Breast epithelium (tissue), 4 donors: ENCODE measurements around the gene NFKB1. TPM values are rescaled to one million over a fixed set of nuclear protein-coding genes. Genes with fewer than 3 reads are reported as not detected.

Experiments
- DNase-seq, 2 donors: peaks; one replicate each; pipeline ENCODE4 v3.0.0-alpha.2; 2019; ENCODE audit warnings: low spot score in 2 of 2
- H3K27ac ChIP-seq, 2 donors: fragments of 200-600 bp; sonication (generic) in 1 of 2; one replicate each; pipeline ENCODE4 v1.5.1; 2016 to 2019; ENCODE audit warnings: mild to moderate bottlenecking in 1 of 2
- H3K27me3 ChIP-seq, 2 donors: fragments of 200-600 bp; sonication (generic) in 1 of 2; one replicate each; pipeline versions ENCODE4 v1.5.1 to v1.6.0; 2017 to 2019; ENCODE audit warnings: control low read depth in 1 of 2, mild to moderate bottlenecking in 1 of 2
- H3K36me3 ChIP-seq: fragments of 200-600 bp; one replicate; pipeline ENCODE4 v1.5.1; 2019
- H3K4me1 ChIP-seq, 2 donors: fragments of 200-600 bp; sonication (generic); one replicate each; pipeline ENCODE4 v1.5.1; 2016 to 2019; ENCODE audit warnings: control low read depth in 1 of 2
- H3K4me3 ChIP-seq, 3 donors: fragments of 200-600 bp; sonication (generic); 1 replicate in 2 of 3; 2 replicates in 1 of 3; pipeline ENCODE4 v1.5.1; 2016 to 2019; ENCODE audit warnings: mild to moderate bottlenecking in 3 of 3, moderate library complexity in 2 of 3
- H3K9me3 ChIP-seq, 2 donors: fragments of 200-600 bp; sonication (generic) in 1 of 2; one replicate each; pipeline ENCODE4 v1.5.1; 2016 to 2019; ENCODE audit warnings: control low read depth in 1 of 2
- CTCF ChIP-seq, 3 donors: fragments of 450-650 bp; IDR thresholded peaks; one replicate each; pipeline ENCODE4 v1.5.1; 2016 to 2017; ENCODE audit warnings: antibody characterized with exemption in 3 of 3, mild to moderate bottlenecking in 3 of 3, moderate library complexity in 3 of 3
- POLR2A ChIP-seq: fragments of 450-650 bp; IDR thresholded peaks from one replicate; pipeline ENCODE4 v1.6.1; 2016; ENCODE audit warnings: antibody characterized with exemption, mild to moderate bottlenecking, moderate library complexity
- POLR2AphosphoS5 ChIP-seq, 3 donors: sonication (generic); formaldehyde crosslinking; IDR thresholded peaks; one replicate each; pipeline ENCODE4 v1.6.1; 2017; ENCODE audit warnings: antibody characterized with exemption in 3 of 3
- intact Hi-C: fragments of 100-400 bp; cut with DNase I; formaldehyde crosslinking; loops from one replicate; pipeline ENCODE4 v1.15.1; 2023; ENCODE audit warnings: low total_unique reads
- total RNA-seq, 3 donors: library from RNA; depleted of rRNA; stranded (reverse); fragments of >200 nt; gene quantifications; one replicate each; pipeline ENCODE4 v1.1.0, GENCODE V29; 2016

The NFKB1 gene
- total RNA-seq, 3 donors from 2014 or later = 30.2 to 52.5 (median 42.6) TPM

GRCh38 chr4:102503301-102503746 lies 2.2 kb downstream of the NFKB1 start:
- Histone ChIP-seq H3K4me1 (peaks cover 0 to 5% of the 10 kb centered on the region in 2 donors), H3K27me3 (no peaks in the 10 kb centered on the region), H3K4me3 (peak overlapping the region; percentile 15 to 93 (median 89)), H3K36me3 (no peaks in the 10 kb centered on the region), H3K9me3 (no peaks in the 10 kb centered on the region), H3K27ac (peak overlapping the region; percentile 97 to 99)
- DNase-seq = no peak
- no peak for TF ChIP-seq POLR2AphosphoS5 (IDR thresholded peaks at IDR 0.05)
- TF ChIP-seq POLR2A = no peak
- no peak for TF ChIP-seq CTCF (IDR thresholded peaks at IDR 0.05)
- intact Hi-C loops = no loop called here

- peak overlapping the region in 1 of 3 donors; percentile 93 for H3K4me3 ChIP-seq
- TF ChIP-seq POLR2AphosphoS5 (IDR thresholded peaks at IDR 0.05) (no peak), CTCF (IDR thresholded peaks at IDR 0.05) (no peak), POLR2A (no peak)
Measured at GRCh38 chr4:102503831-102504786, 3.0 kb downstream of the NFKB1 start.

GRCh38 chr4:102504941-102505340 lies 3.8 kb downstream of the NFKB1 start:
- DNase-seq = no peak
- Histone ChIP-seq H3K4me3 (no peak overlapping the region), H3K9me3 (no peaks in the 10 kb centered on the region), H3K4me1 (peaks cover 0 to 8% of the 10 kb centered on the region in 2 donors), H3K27me3 (no peaks in the 10 kb centered on the region), H3K27ac (peak overlapping the region in 1 of 2 donors; percentile 99), H3K36me3 (no peaks in the 10 kb centered on the region)
- intact Hi-C loops = loop anchor here (2.0 kb wide), 1 partner anchor 36 kb away; no protein-coding TSS in a partner anchor
- TF ChIP-seq POLR2AphosphoS5 (IDR thresholded peaks at IDR 0.05) (no peak), POLR2A (no peak), CTCF (IDR thresholded peaks at IDR 0.05) (no peak)

More at GRCh38 chr4:102503831-102504786, 3.0 kb downstream of the NFKB1 start:
- intact Hi-C loops = loop anchor here (2.0 kb wide), 1 partner anchor 35 kb away; no protein-coding TSS in a partner anchor
- no peak for DNase-seq
- Histone ChIP-seq H3K9me3 (no peaks in the 10 kb centered on the region), H3K27ac (peak overlapping the region; percentile 97 to 99), H3K27me3 (no peaks in the 10 kb centered on the region), H3K4me1 (peaks cover 0 to 8% of the 10 kb centered on the region in 2 donors), H3K36me3 (no peaks in the 10 kb centered on the region)

GRCh38 chr4:102505708-102506107 lies 4.5 kb downstream of the NFKB1 start:
- intact Hi-C loops = loop anchor here (2.0 kb wide), 1 partner anchor 37 kb away; no protein-coding TSS in a partner anchor
- TF ChIP-seq POLR2AphosphoS5 (IDR thresholded peaks at IDR 0.05) (no peak), CTCF (IDR thresholded peaks at IDR 0.05) (no peak), POLR2A (no peak)
- H3K9me3 ChIP-seq = no peaks in the 10 kb centered on the region
- no peak for DNase-seq
- H3K36me3 ChIP-seq = no peaks in the 10 kb centered on the region
- H3K27me3 ChIP-seq = no peaks in the 10 kb centered on the region
- H3K4me1 ChIP-seq = peaks cover 0 to 8% of the 10 kb centered on the region in 2 donors
- no peak overlapping the region for H3K27ac ChIP-seq
- H3K4me3 ChIP-seq = no peak overlapping the region

- H3K4me1 ChIP-seq = peaks cover 0 to 8% of the 10 kb centered on the region in 2 donors
- no peaks in the 10 kb centered on the region for H3K9me3 ChIP-seq
- no peaks in the 10 kb centered on the region for H3K27me3 ChIP-seq
- no peak overlapping the region for H3K4me3 ChIP-seq
- DNase-seq = no peak
- no peaks in the 10 kb centered on the region for H3K36me3 ChIP-seq
- no peak for TF ChIP-seq POLR2AphosphoS5 (IDR thresholded peaks at IDR 0.05)
- intact Hi-C loops = no loop called here
- H3K27ac ChIP-seq = no peak overlapping the region
Measured at GRCh38 chr4:102506523-102506922, 5.4 kb downstream of the NFKB1 start.
